Measurements from ENCODE around the gene FGG.

The FGG gene

GRCh38 chr4:154612472-154613414 lies at the start of gene FGG:
Gene FGG, minus strand, starts transcription at chr4:154612656. Its CDS starts 47 bp downstream, at chr4:154612609.
- no peak for DNase-seq (ENCODE audit: low spot score)

GRCh38 chr4:154660052-154660451 lies 47.6 kb upstream of the FGG start:
- DNase-seq (ENCODE audit: low spot score): no peak

- DNase-seq (ENCODE audit: low spot score): peak; percentile 12
These were observed 46.4 kb upstream of the FGG start for GRCh38 chr4:154658680-154659405.

GRCh38 chr4:154643493-154643892 lies 31.0 kb upstream of the FGG start:
- no peak for DNase-seq (ENCODE audit: low spot score)

GRCh38 chr4:154642373-154643009 lies 30.0 kb upstream of the FGG start:
- DNase-seq (ENCODE audit: low spot score): peak; percentile 26

- DNase-seq (ENCODE audit: low spot score): no peak
These were observed 28.5 kb upstream of the FGG start for GRCh38 chr4:154640999-154641398.

GRCh38 chr4:154634058-154634457 lies 21.6 kb upstream of the FGG start:
- DNase-seq (ENCODE audit: low spot score): no peak

- no peak for DNase-seq (ENCODE audit: low spot score)
These were observed 19.4 kb upstream of the FGG start for GRCh38 chr4:154631828-154632227.

- no peak for DNase-seq (ENCODE audit: low spot score)
These were observed 17.9 kb upstream of the FGG start for GRCh38 chr4:154630324-154630723.

GRCh38 chr4:154626793-154627484 lies 14.5 kb upstream of the FGG start:
- DNase-seq (ENCODE audit: low spot score): peak; percentile 14

GRCh38 chr4:154625971-154626370 lies 13.5 kb upstream of the FGG start:
- DNase-seq (ENCODE audit: low spot score): no peak

- DNase-seq (ENCODE audit: low spot score): no peak
These were observed 11.5 kb upstream of the FGG start for GRCh38 chr4:154623995-154624394.

GRCh38 chr4:154623436-154623835 lies 11.0 kb upstream of the FGG start:
- DNase-seq (ENCODE audit: low spot score): no peak

- peak; percentile 72 for DNase-seq (ENCODE audit: low spot score)
These were observed 10.1 kb upstream of the FGG start for GRCh38 chr4:154622598-154622997.

GRCh38 chr4:154620111-154620510 lies 7.7 kb upstream of the FGG start:
- DNase-seq (ENCODE audit: low spot score): no peak

- peak; percentile 79 for DNase-seq (ENCODE audit: low spot score)
These were observed 6.4 kb upstream of the FGG start for GRCh38 chr4:154618708-154619315.

- DNase-seq (ENCODE audit: low spot score): no peak
These were observed 5.4 kb upstream of the FGG start for GRCh38 chr4:154617820-154618317.

- no peak for DNase-seq (ENCODE audit: low spot score)
These were observed 4.3 kb upstream of the FGG start for GRCh38 chr4:154616731-154617130.

GRCh38 chr4:154616287-154616686 lies 3.8 kb upstream of the FGG start:
- no peak for DNase-seq (ENCODE audit: low spot score)

GRCh38 chr4:154615211-154615610 lies 2.8 kb upstream of the FGG start:
- no peak for DNase-seq (ENCODE audit: low spot score)

- DNase-seq (ENCODE audit: low spot score): no peak
These were observed 1.9 kb upstream of the FGG start for GRCh38 chr4:154614306-154614705.
